HCT116 (cell line): ENCODE measurements around the gene CISD2. TPM values are rescaled to one million over a fixed set of nuclear protein-coding genes. Genes with fewer than 3 reads are reported as not detected.

Experiments used
- ATAC-seq: fragments of 200-7000 bp; cut with Tn5 transposase; 2 replicates; pipeline ENCODE4 v1.9.1; 2020; ENCODE audit warnings: mild to moderate bottlenecking, moderate library complexity
- BruUV-seq: library from RNA; stranded (reverse); fragments of 400-500 nt; replicated peaks from 2 replicates; lab custom pipeline; 2021; lab: Mats Ljungman, UMichigan
- CTCF ChIA-PET: fragments of 300-600 bp; sonication (Branson Sonifier 250); formaldehyde crosslinking; loops from one replicate; lab custom pipeline; 2021; ENCODE audit warnings: antibody characterized with exemption; lab: Charles Lee
- POLR2A ChIA-PET: fragments of 300-600, 350-600 bp; sonication (Branson Sonifier 250); formaldehyde crosslinking; loops from one replicate; lab custom pipeline; 2021; ENCODE audit warnings: antibody characterized with exemption; lab: Charles Lee
- RAD21 ChIA-PET, 2 experiments: fragments of 300-600 bp; sonication (Branson Sonifier 250); formaldehyde crosslinking; loops; one replicate each; lab custom pipeline; 2023; ENCODE audit warnings: low total read pairs in 2 of 2; ENCODE audit not compliant: uncharacterized antibody in 2 of 2, unreplicated experiment in 2 of 2, low non-redundant PET in 1 of 2; lab: Charles Lee
- DNase-seq: peaks from one replicate; pipeline ENCODE4 v3.0.0-alpha.2; 2010; ENCODE audit warnings: low read depth, low spot score
- H2AFZ ChIP-seq: fragments of 200-600 bp; shearing (Covaris generic), sonication (generic); 2 replicates; pipeline ENCODE4 v1.6.1; 2017; ENCODE audit warnings: low read depth, mixed run types, mixed read lengths, antibody characterized with exemption, low read length; ENCODE audit not compliant: poor library complexity, severe bottlenecking
- H3K27ac ChIP-seq: 2 replicates; pipeline ENCODE4 v1.5.1; 2012; ENCODE audit warnings: low read depth, low read length
- H3K27me3 ChIP-seq: fragments of 200-600 bp; sonication (generic); 2 replicates; pipeline ENCODE4 v1.6.1; 2016; ENCODE audit warnings: mixed run types, low read length, mixed read lengths; ENCODE audit not compliant: insufficient read depth
- H3K36me3 ChIP-seq, 2 experiments: fragments of 200-500 bp in 1 of 2; fragments of 200-600 bp in 1 of 2; sonication (Bioruptor generic) in 1 of 2; sonication (generic) in 1 of 2; 2 replicates each; pipeline versions ENCODE4 v1.5.1 to v1.6.1; 2014 to 2016; ENCODE audit warnings: low read length in 2 of 2, inconsistent platforms in 1 of 2, mixed read lengths in 1 of 2, mixed run types in 1 of 2; ENCODE audit not compliant: insufficient read depth in 2 of 2, control insufficient read depth in 1 of 2
- H3K4me1 ChIP-seq, 2 experiments: fragments of 200-600 bp in 1 of 2; sonication (generic) in 1 of 2; 2 replicates each; pipeline versions ENCODE4 v1.5.1 to v1.6.1; 2012 to 2017; ENCODE audit warnings: low read length in 2 of 2, inconsistent platforms in 1 of 2, mild to moderate bottlenecking in 1 of 2, mixed read lengths in 1 of 2, mixed run types in 1 of 2, moderate library complexity in 1 of 2; ENCODE audit not compliant: insufficient read depth in 2 of 2, control insufficient read depth in 1 of 2
- H3K4me2 ChIP-seq: fragments of 200-600 bp; sonication (generic); 2 replicates; pipeline ENCODE4 v1.6.1; 2017; ENCODE audit warnings: mixed run types, low read length, mixed read lengths
- H3K4me3 ChIP-seq, 2 experiments: fragments of 200-600 bp in 1 of 2; sonication (generic) in 1 of 2; replicated peaks in 1 of 2; 2 replicates each; pipeline ENCODE4 v1.5.1; 2011 to 2016; ENCODE audit warnings: low read length in 2 of 2, control low read depth in 1 of 2, low read depth in 1 of 2, mild to moderate bottlenecking in 1 of 2, mixed read lengths in 1 of 2, mixed run types in 1 of 2
- H3K79me2 ChIP-seq: fragments of 200-600 bp; sonication (generic); 2 replicates; pipeline ENCODE4 v1.6.1; 2017; ENCODE audit warnings: mild to moderate bottlenecking, mixed run types, low read length, moderate library complexity, mixed read lengths; ENCODE audit not compliant: insufficient read depth
- H3K9ac ChIP-seq: fragments of 200-600 bp; sonication (generic); 2 replicates; pipeline ENCODE4 v1.6.1; 2016; ENCODE audit warnings: low read length, mixed read lengths
- H3K9me2 ChIP-seq: fragments of 200-600 bp; sonication (generic), shearing (Covaris generic); 2 replicates; pipeline ENCODE4 v1.6.1; 2017; ENCODE audit warnings: mixed run types, mild to moderate bottlenecking, moderate library complexity; ENCODE audit not compliant: insufficient read depth
- H3K9me3 ChIP-seq, 2 experiments: fragments of 200-500 bp in 1 of 2; fragments of 200-600 bp in 1 of 2; sonication (Bioruptor generic) in 1 of 2; sonication (generic) in 1 of 2; 2 replicates each; pipeline ENCODE4 v1.6.1; 2014 to 2017; ENCODE audit warnings: low read length in 2 of 2, mixed read lengths in 2 of 2, inconsistent platforms in 1 of 2, low read depth in 1 of 2, mild to moderate bottlenecking in 1 of 2, mixed run types in 1 of 2, moderate library complexity in 1 of 2; ENCODE audit not compliant: control insufficient read depth in 1 of 2, insufficient read depth in 1 of 2
- H4K20me1 ChIP-seq: fragments of 200-600 bp; sonication (generic), shearing (Covaris generic); 2 replicates; pipeline ENCODE4 v1.6.1; 2017; ENCODE audit warnings: mixed run types, mild to moderate bottlenecking, moderate library complexity; ENCODE audit not compliant: insufficient read depth
- ATF3 ChIP-seq: IDR thresholded peaks from 2 replicates; pipeline ENCODE4 v1.6.1; 2012
- CBX3 ChIP-seq: IDR thresholded peaks from 2 replicates; pipeline ENCODE4 v1.6.1; 2012; ENCODE audit warnings: low read depth
- ELF1 ChIP-seq: IDR thresholded peaks from 2 replicates; pipeline ENCODE4 v1.6.1; 2012; ENCODE audit warnings: low read depth, borderline replicate concordance
- EZH2 ChIP-seq: fragments of 200-600 bp; sonication (generic); IDR thresholded peaks from 2 replicates; pipeline ENCODE4 v1.6.1; 2017; ENCODE audit warnings: antibody characterized with exemption, mixed run types
- FOSL1 ChIP-seq: IDR thresholded peaks from 2 replicates; pipeline ENCODE4 v1.6.1; 2012; ENCODE audit warnings: low read depth
- POLR2A ChIP-seq: IDR thresholded peaks from 2 replicates; pipeline ENCODE4 v1.7.0; 2011; ENCODE audit warnings: borderline replicate concordance; ENCODE audit not compliant: insufficient read depth, insufficient read length; ENCODE audit errors: extremely low read depth
- POLR2AphosphoS5 ChIP-seq: IDR thresholded peaks from 2 replicates; pipeline ENCODE4 v1.6.1; 2011; ENCODE audit warnings: mild to moderate bottlenecking, low read depth, low read length, moderate library complexity
- REST ChIP-seq: IDR thresholded peaks from 2 replicates; pipeline ENCODE4 v1.6.1; 2012; ENCODE audit warnings: low read depth
- TCF7L2 ChIP-seq: IDR thresholded peaks from 2 replicates; pipeline ENCODE4 v1.7.0; 2011; ENCODE audit warnings: borderline replicate concordance, inconsistent platforms; ENCODE audit not compliant: insufficient read depth, insufficient read length; ENCODE audit errors: extremely low read depth
- ZNF274 ChIP-seq: fragments of 200-500 bp; sonication (Bioruptor generic); IDR thresholded peaks from 2 replicates; pipeline ENCODE4 v1.6.1; 2014; ENCODE audit warnings: mild to moderate bottlenecking, low read depth, low read length, inconsistent platforms
- intact Hi-C: fragments of 100-400 bp; cut with micrococcal nuclease; formaldehyde crosslinking; loops from 2 replicates; pipeline ENCODE4 v1.10.0; 2022
- total RNA-seq: library from RNA; stranded (reverse); gene quantifications from one replicate; pipeline ENCODE4 v1.2.1, GENCODE V29; 2021; ENCODE audit not compliant: unreplicated experiment
- TF ChIP-seq, protein P1 (sequence below), 3 experiments: fragments of 200-600 bp in 1 of 3; sonication (generic) in 1 of 3; IDR thresholded peaks in 2 of 3; conservative IDR thresholded peaks in 1 of 3; 2 replicates each; pipeline ENCODE4 v1.5.1; 2012 to 2017; ENCODE audit warnings: low read depth in 2 of 3, low read length in 2 of 3, antibody characterized with exemption in 1 of 3, borderline replicate concordance in 1 of 3, control low read depth in 1 of 3, mild to moderate bottlenecking in 1 of 3, mixed read lengths in 1 of 3, mixed run types in 1 of 3, moderate library complexity in 1 of 3; ENCODE audit not compliant: insufficient read depth in 1 of 3

CISD2 gene
- total RNA-seq, 1 experiment from 2014 or later: 38.9 TPM

DNA sequence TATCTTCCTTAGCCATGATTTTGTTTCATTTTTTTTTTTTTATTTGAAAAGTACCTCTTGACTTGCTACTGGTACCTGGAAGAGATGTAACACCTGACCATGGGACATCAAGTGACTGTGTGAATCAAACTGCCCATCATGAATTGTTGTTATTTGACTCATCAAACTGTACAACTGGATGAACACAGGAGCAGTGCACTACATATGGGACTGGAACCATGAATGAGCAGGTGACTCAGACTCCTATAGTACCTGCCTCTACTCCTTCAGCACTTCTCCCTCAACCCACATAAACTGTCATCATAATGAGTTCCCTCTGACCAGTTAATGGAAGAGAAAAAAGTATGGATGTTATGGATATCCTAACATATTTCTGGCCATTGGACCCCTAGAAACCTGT lies 25.5 kb upstream of the CISD2 start:
- CTCF ChIA-PET: no interaction called here

More for the DNA sequence above, 25.5 kb upstream of the CISD2 start:
- Histone ChIP-seq H3K9me3 (no peaks in the 10 kb centered on the region), H3K27ac (no peak overlapping the region), H3K27me3 (no peaks in the 10 kb centered on the region), H3K36me3 (no peaks in the 10 kb centered on the region), H2AFZ (no peak overlapping the region), H4K20me1 (no peaks in the 10 kb centered on the region), H3K4me2 (no peak overlapping the region), H3K4me3 (no peak overlapping the region), H3K79me2 (peaks cover 28% of the 10 kb centered on the region; the same call in 1 of the 2 replicates), H3K4me1 (no peaks in the 10 kb centered on the region), H3K9ac (no peak overlapping the region), H3K9me2 (no peaks in the 10 kb centered on the region)
- TF ChIP-seq TCF7L2: no peak
- TF ChIP-seq FOSL1: no peak
- TF ChIP-seq, protein P1, sequence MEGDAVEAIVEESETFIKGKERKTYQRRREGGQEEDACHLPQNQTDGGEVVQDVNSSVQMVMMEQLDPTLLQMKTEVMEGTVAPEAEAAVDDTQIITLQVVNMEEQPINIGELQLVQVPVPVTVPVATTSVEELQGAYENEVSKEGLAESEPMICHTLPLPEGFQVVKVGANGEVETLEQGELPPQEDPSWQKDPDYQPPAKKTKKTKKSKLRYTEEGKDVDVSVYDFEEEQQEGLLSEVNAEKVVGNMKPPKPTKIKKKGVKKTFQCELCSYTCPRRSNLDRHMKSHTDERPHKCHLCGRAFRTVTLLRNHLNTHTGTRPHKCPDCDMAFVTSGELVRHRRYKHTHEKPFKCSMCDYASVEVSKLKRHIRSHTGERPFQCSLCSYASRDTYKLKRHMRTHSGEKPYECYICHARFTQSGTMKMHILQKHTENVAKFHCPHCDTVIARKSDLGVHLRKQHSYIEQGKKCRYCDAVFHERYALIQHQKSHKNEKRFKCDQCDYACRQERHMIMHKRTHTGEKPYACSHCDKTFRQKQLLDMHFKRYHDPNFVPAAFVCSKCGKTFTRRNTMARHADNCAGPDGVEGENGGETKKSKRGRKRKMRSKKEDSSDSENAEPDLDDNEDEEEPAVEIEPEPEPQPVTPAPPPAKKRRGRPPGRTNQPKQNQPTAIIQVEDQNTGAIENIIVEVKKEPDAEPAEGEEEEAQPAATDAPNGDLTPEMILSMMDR (IDR thresholded peaks at IDR 0.05 in 2 of 3, conservative IDR thresholded peaks at IDR 0.05 in 1 of 3; ENCODE audit: borderline replicate concordance in 1 of 3, insufficient read depth in 1 of 3, low read depth in 2 of 3, low read length in 2 of 3): no peak
- no peak for TF ChIP-seq CBX3
- no peak for TF ChIP-seq REST
- TF ChIP-seq ATF3: no peak
- TF ChIP-seq POLR2AphosphoS5: no peak
- TF ChIP-seq ELF1: no peak
- no peak for TF ChIP-seq POLR2A
- TF ChIP-seq EZH2: no peak
- TF ChIP-seq ZNF274: no peak
- no TSS peak for BruUV-seq
- intact Hi-C loops: no loop called here
- RAD21 ChIA-PET: no interaction called here
- DNase-seq (no peak), ATAC-seq (no peak)
- POLR2A ChIA-PET: interaction anchor here (1.2 kb wide), 1 partner anchor 15 kb away, joined by 5 read pairs; no protein-coding TSS in a partner anchor
